ENCODE results near the gene C1orf116.

C1orf116 gene

DNA sequence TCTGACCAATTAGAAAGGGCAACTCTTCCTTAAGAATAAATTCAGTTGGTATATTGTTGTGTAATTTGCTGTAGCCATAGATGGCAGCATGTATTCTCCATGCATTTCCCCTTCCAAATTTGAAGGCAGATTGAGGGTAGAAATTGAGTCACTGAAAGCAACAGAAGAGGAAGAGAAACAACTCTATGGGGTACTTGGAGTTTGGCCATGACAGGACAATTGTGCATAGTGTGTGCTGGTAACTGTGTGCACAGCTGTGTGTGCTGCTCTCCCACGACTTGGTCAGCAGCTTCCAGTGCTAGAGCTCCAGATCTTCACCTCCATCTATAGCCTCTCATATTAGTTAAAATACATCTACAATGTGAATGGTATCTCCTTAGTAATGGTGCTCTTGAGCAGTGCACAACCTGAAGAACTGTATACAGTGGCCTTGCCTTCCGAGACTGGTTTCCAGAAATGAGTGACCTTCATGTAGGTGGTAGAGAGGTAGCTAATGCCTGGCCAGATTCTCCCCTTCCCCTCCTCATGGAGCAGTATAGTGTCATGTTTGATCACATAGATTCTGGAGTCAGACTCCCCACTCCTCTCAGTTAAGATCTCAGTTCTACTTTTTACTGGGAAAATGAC, 61.4 kb downstream of the C1orf116 start:
- no peak for DNase-seq (ENCODE audit: low read depth)
- H3K4me3 ChIP-seq (ENCODE audit: low read depth, low read length): no peak overlapping the region

GRCh38 chr1:206970446-206970845, 62.1 kb downstream of the C1orf116 start, which contains the start of gene FCAMR:
TSS of gene FCAMR (minus strand) at chr1:206970460. CDS start at chr1:206970125, 335 bp downstream.
- TF ChIP-seq CTCF (IDR thresholded peaks at IDR 0.05; ENCODE audit: control insufficient read depth, extremely low read depth, insufficient read depth): no peak
- H3K4me3 ChIP-seq (ENCODE audit: low read depth, low read length): no peak within 1 kb of the TSS
- DNase-seq (ENCODE audit: low read depth): no peak

More for the DNA sequence above, 61.4 kb downstream of the C1orf116 start:
- no peak for TF ChIP-seq CTCF (IDR thresholded peaks at IDR 0.05; ENCODE audit: control insufficient read depth, extremely low read depth, insufficient read depth)

GRCh38 chr1:206969090-206969489, 63.5 kb downstream of the C1orf116 start:
- TF ChIP-seq CTCF (IDR thresholded peaks at IDR 0.05; ENCODE audit: control insufficient read depth, extremely low read depth, insufficient read depth): no peak
- no peak for DNase-seq (ENCODE audit: low read depth)
- H3K4me3 ChIP-seq (ENCODE audit: low read depth, low read length): no peak overlapping the region
